ENCODE measurements around the gene CLIC1.

CLIC1 gene

DNA sequence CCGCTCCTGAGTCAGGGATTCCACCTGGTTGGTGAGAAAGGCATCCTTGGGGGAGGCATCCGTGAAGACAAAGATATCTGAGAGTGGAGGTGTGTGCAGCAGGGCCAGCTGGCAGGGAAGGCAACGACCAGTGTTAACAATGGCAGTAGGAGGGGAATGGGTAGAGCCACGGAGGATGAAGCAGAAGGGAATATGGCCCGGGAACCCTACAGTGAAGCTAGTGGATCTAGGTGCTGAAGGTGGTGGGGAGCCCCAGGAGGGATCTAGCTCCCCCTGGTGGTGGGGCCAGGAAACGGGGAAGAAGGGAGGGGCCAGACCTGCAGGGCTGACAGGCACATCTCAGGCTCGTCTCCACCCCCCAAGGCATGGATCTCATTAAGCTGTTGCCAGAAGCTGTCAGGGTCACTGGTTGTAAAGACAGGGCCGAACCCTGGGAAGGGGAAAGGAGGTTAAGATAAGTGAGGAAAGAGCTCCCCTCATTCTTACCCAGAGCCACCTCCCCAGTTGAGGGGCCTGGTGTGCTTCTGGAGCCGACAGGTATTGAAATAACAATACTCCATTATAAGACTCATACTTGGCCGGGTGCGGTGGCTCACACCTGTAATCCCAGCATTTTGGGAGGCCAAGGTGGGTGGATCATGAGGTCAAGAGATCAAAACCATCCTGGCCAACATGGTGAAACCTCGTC, 33.5 kb upstream of the CLIC1 start:
- H3K79me2 ChIP-seq (ENCODE audit: insufficient read depth, low read depth) = no peaks in the 10 kb centered on the region
- no peak overlapping the region for H3K9ac ChIP-seq
- H3K4me3 ChIP-seq (IDR thresholded peaks at IDR 0.05; ENCODE audit: insufficient read depth, low read depth, low read length) = no peak overlapping the region
- H3K27me3 ChIP-seq (ENCODE audit: insufficient read depth, low read depth) = no peaks in the 10 kb centered on the region
- H3K36me3 ChIP-seq (ENCODE audit: insufficient read depth) = no peaks in the 10 kb centered on the region
- no peak overlapping the region for H2AFZ ChIP-seq (ENCODE audit: low read depth)
- no peaks in the 10 kb centered on the region for H4K20me1 ChIP-seq (ENCODE audit: insufficient read depth)
- no peak overlapping the region for H3K4me2 ChIP-seq
- peaks cover 7% of the 10 kb centered on the region for H3K4me1 ChIP-seq (ENCODE audit: low read depth, poor library complexity, severe bottlenecking)
- TF ChIP-seq CTCF (conservative IDR thresholded peaks at IDR 0.05; ENCODE audit: low read depth, low read length) = peak; percentile 85
- no peak overlapping the region for H3K27ac ChIP-seq

DNA sequence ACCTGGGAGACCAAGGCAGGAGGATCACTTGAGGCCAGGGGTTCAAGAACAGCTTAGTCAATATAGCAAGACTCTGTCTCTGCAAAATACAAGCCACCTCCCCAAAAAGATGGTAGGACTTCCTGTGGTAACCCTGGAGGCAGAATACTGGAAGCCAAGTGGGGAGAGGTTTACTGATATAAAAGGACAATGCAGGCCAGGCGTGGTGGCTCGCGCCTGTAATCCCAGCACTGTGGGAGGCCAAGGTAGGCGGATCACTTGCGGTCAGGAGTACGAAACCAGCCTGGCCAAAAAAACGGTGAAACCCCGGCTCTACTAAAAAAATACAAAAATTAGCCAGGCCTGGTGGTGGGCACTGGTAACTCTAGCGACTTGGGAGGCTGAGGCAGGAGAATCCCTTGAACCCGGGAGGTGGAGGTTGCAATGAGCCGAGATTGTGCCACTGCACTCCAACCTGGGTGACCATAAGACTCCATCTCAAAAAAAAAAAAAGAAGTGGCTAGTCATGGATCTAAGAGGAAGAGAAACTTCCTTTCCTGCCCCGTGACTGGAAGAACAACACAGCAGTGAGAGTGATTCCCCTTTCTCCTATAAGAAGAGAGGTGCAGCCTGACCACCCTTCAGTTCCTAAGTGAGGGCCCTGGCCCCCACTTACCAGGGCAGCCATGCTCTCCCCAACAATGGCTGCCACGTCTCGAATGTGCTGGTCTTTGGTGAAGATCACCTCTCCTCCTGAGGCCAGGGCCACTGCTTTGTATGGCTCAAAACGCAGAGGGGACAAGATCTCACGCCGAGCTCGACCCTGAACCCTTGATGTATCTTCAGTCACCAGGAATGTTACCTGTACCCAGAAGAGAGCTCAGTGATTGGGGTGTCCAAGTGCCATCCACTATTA, 32.3 kb upstream of the CLIC1 start:
- H3K36me3 ChIP-seq (ENCODE audit: insufficient read depth) = no peaks in the 10 kb centered on the region
- H3K4me1 ChIP-seq (ENCODE audit: low read depth, poor library complexity, severe bottlenecking) = peaks cover 20% of the 10 kb centered on the region
- H3K4me2 ChIP-seq = no peak overlapping the region
- H3K4me3 ChIP-seq (IDR thresholded peaks at IDR 0.05; ENCODE audit: insufficient read depth, low read depth, low read length) = no peak overlapping the region
- no peak overlapping the region for H3K9ac ChIP-seq
- no peak overlapping the region for H2AFZ ChIP-seq (ENCODE audit: low read depth)
- no peaks in the 10 kb centered on the region for H4K20me1 ChIP-seq (ENCODE audit: insufficient read depth)
- H3K27ac ChIP-seq = no peak overlapping the region
- H3K27me3 ChIP-seq (ENCODE audit: insufficient read depth, low read depth) = no peaks in the 10 kb centered on the region
- no peak for TF ChIP-seq CTCF (conservative IDR thresholded peaks at IDR 0.05; ENCODE audit: low read depth, low read length)
- no peaks in the 10 kb centered on the region for H3K79me2 ChIP-seq (ENCODE audit: insufficient read depth, low read depth)

DNA sequence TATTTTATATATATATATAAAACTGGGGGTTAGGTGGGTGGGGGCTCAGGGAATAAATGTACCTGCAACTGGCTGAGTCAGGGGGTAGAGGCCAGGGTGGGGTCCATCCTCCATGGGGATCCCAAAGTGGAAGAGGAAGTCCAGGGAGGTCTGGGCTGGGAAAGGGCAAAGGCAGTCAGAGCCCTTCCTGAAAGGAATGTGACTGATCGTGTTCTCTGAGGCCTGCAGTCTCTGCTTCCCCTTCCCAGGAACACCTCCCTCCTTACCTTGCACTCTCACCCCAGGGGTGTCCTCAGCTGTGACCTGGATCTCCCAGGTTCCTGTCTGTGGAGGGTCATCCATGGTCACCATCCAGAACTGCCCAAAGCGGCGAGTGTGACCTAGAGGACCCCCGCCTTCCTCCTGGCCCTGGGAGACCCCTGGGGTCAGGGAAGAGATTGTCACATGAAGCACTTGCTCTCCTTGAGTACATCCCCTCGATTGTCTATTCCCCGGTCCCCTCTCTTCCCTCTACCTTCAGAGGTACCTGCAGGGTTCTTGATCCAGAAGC, 30.8 kb upstream of the CLIC1 start:
- Histone ChIP-seq H2AFZ (ENCODE audit: low read depth) (no peak overlapping the region), H3K36me3 (ENCODE audit: insufficient read depth) (no peaks in the 10 kb centered on the region), H3K9ac (no peak overlapping the region), H3K27ac (no peak overlapping the region), H3K4me2 (no peak overlapping the region), H3K27me3 (ENCODE audit: insufficient read depth, low read depth) (no peaks in the 10 kb centered on the region), H3K4me3 (IDR thresholded peaks at IDR 0.05; ENCODE audit: insufficient read depth, low read depth, low read length) (no peak overlapping the region), H3K4me1 (ENCODE audit: low read depth, poor library complexity, severe bottlenecking) (peaks cover 21% of the 10 kb centered on the region), H3K79me2 (ENCODE audit: insufficient read depth, low read depth) (no peaks in the 10 kb centered on the region), H4K20me1 (ENCODE audit: insufficient read depth) (no peaks in the 10 kb centered on the region)
- no peak for TF ChIP-seq CTCF (conservative IDR thresholded peaks at IDR 0.05; ENCODE audit: low read depth, low read length)

- no peak overlapping the region for H3K4me2 ChIP-seq
- peaks cover 20% of the 10 kb centered on the region for H3K4me1 ChIP-seq (ENCODE audit: low read depth, poor library complexity, severe bottlenecking)
- no peak overlapping the region for H3K4me3 ChIP-seq (IDR thresholded peaks at IDR 0.05; ENCODE audit: insufficient read depth, low read depth, low read length)
- H3K79me2 ChIP-seq (ENCODE audit: insufficient read depth, low read depth) = no peaks in the 10 kb centered on the region
- no peak overlapping the region for H2AFZ ChIP-seq (ENCODE audit: low read depth)
- H3K27ac ChIP-seq = no peak overlapping the region
- no peaks in the 10 kb centered on the region for H4K20me1 ChIP-seq (ENCODE audit: insufficient read depth)
- no peaks in the 10 kb centered on the region for H3K27me3 ChIP-seq (ENCODE audit: insufficient read depth, low read depth)
- no peak overlapping the region for H3K9ac ChIP-seq
- TF ChIP-seq CTCF (conservative IDR thresholded peaks at IDR 0.05; ENCODE audit: low read depth, low read length) = no peak
- no peaks in the 10 kb centered on the region for H3K36me3 ChIP-seq (ENCODE audit: insufficient read depth)
These were observed 29.8 kb upstream of the CLIC1 start for GRCh38 chr6:31765910-31766794.
